HG03175 (cell line): ENCODE data around the gene STUM.
"Not testable (repeated sequence)": the region's sequence is repeated elsewhere in the genome, so short reads cannot be mapped to it uniquely, and the experiment has no call there.

Experiments
- ATAC-seq: cut with Tn5 transposase; IDR thresholded peaks from one replicate; pipeline ENCODE4 v1.9.1; 2021; ENCODE audit warnings: mild to moderate bottlenecking, moderate library complexity; ENCODE audit not compliant: unreplicated experiment

STUM gene

GRCh38 chr1:226579781-226580323 lies 31.3 kb downstream of the STUM start:
- ATAC-seq, result no peak

GRCh38 chr1:226580625-226581270 lies 32.2 kb downstream of the STUM start:
- no peak for ATAC-seq

GRCh38 chr1:226581650-226582330 lies 33.2 kb downstream of the STUM start:
- ATAC-seq, result no peak

- no peak for ATAC-seq
These were observed 34.4 kb downstream of the STUM start for GRCh38 chr1:226582966-226583365.

- ATAC-seq, result no peak
These were observed 35.6 kb downstream of the STUM start for GRCh38 chr1:226584164-226584563.

GRCh38 chr1:226586116-226586515 lies 37.6 kb downstream of the STUM start:
- ATAC-seq, result no peak

GRCh38 chr1:226586650-226587422 lies 38.3 kb downstream of the STUM start:
- ATAC-seq, result no peak

GRCh38 chr1:226588484-226588883 lies 39.9 kb downstream of the STUM start:
- no peak for ATAC-seq

GRCh38 chr1:226589008-226589733 lies 40.6 kb downstream of the STUM start:
- ATAC-seq, result no peak

- no peak for ATAC-seq
These were observed 42.0 kb downstream of the STUM start for GRCh38 chr1:226590614-226591013.

- ATAC-seq, result no peak
These were observed 45.0 kb downstream of the STUM start for GRCh38 chr1:226593541-226593940.

- ATAC-seq, result no peak
These were observed 48.1 kb downstream of the STUM start for GRCh38 chr1:226596531-226597165.

- ATAC-seq, result no peak
These were observed 49.3 kb downstream of the STUM start for GRCh38 chr1:226597616-226598454.

GRCh38 chr1:226598455-226598849 lies 49.9 kb downstream of the STUM start:
- ATAC-seq, result no peak

GRCh38 chr1:226598955-226599354 lies 50.4 kb downstream of the STUM start:
- not testable (repeated sequence) for ATAC-seq

GRCh38 chr1:226599636-226600238 lies 51.2 kb downstream of the STUM start:
- ATAC-seq, result no peak

- ATAC-seq, result no peak
These were observed 51.7 kb downstream of the STUM start for GRCh38 chr1:226600254-226600653.

GRCh38 chr1:226601456-226601855 lies 52.9 kb downstream of the STUM start:
- ATAC-seq, result no peak
